ENCODE results near the gene NKIRAS1. TPM values are rescaled to one million over a fixed set of nuclear protein-coding genes. Genes with fewer than 3 reads are reported as not detected.
"Not testable (repeated sequence)": the region's sequence is repeated elsewhere in the genome, so short reads cannot be mapped to it uniquely, and the experiment has no call there.

Gene NKIRAS1
- polyA plus RNA-seq, 1 donor, result 14.7 TPM

GRCh38 chr3:23867838-23868237 is 49.0 kb downstream of the NKIRAS1 start:
- no peak for DNase-seq

DNA sequence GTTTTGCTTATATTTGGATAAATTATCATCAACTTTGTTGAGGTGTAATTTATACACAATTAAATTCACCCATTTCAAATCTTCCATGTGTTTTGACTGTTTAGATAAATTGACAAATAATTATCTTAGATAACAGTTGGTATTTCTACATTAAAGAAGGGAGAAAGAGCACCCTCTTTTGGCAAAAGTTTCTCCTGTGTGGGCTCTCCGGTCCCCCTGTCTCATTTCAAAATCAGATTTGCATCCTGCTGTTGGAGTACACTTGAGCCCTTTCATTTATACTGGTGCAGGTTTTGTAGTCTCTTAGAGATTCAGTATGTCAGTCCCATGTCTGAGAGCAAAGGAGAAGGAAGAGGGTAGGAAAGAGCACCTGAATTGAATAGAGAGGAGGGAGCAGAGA is 49.4 kb downstream of the NKIRAS1 start:
- no peak for DNase-seq

DNA sequence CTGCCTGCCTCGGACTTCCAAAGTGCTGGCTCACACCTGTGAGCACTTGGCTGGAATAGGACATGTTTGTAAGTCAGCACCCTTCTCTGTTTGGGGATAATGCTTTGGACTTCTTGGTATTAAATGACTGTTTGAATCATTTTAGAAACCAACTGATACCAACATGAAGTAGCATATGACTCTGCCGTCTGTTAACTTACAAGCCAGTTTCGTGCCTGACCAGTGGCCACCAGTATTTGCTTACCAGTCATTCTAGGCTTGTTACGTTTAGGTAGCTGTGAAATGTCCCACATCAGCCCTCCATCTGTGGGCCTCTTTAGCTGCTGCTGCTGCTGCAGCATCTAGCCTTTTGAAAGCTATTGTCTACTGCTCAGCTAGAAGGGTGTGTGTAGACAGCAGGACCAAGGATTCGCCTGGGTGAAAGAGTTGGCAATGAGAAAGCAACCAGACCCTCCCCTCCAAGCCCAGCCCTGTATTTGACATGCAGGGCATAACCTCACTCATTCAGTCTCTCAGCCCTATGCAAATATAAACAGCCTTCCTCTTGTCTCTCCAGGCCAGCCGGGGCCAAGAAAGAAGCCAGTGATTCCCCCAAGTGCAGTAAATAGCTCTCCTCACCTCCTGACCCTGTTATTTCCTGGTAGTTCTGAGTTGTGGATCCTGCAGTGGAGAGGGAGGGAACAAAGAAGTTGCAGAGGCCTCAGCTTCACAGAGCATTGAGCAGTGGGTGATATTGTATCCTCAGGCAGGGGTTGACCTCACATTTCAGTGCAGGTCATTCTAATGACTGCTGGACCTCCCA is 51.0 kb downstream of the NKIRAS1 start:
- no peak for DNase-seq

- no peak for DNase-seq
These were observed 51.9 kb downstream of the NKIRAS1 start for GRCh38 chr3:23864931-23865330.

DNA sequence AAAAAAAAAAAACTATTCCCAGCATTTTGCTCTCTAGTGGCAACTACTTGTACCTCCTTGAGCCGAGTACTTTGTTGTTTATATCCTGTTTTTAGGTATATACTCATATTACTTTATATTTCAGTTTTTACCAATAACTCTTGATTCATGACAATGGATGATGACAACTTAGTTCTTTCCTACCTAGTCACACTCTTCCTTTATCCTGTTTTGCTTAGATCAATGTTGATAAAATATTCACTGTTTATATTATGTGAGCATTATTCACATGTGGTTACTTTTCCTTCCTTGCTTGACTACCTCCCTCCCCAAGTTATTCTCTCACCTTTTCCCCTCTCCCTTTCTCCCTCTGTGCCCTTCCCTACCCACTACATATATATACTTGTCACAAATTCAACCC is 53.7 kb downstream of the NKIRAS1 start:
- no peak for DNase-seq

DNA sequence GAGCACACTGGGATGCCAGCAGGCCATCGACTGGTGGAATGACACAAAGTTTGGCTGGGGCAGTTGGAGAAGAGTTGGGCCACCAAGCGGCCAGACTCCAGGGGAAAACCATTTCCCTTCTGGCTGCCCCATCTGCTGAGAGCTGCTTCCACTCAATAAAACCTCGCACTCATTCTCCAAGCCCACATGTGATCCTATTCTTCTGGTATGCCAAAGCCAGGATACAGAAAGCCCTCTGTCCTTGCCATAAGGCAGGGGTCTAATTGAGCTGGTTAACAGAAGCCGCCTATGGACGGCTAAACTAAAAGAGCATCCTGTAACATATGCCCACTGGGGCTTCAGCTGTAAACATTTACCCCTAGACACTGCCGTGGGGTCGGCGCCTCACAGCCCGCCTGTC is 55.1 kb downstream of the NKIRAS1 start:
- no peak for DNase-seq

DNA sequence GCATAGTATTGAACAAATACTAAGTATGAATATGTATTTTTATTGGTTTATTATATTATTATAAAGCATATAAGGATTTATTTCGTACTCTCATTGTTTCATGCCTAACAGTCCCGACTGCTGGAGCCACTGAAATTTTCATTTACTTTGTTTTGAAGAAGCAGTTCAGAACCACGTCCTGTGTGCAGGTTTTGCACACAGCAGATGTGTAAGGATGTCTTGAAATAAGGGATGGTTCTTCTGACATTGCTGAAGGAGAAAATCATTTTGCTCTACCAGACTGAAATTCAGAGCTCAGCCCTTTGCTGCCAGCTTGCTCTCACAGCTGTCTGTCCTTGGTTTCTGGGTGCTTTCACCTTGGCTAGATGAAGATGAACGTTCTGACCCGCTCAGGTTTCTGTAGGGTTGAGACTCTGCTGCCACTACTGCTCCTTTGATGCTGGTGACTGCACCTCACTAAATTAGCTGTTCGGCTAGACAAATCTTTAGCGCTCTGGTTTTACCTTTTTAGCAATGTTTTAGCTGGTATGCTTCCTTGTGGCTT is 56.9 kb downstream of the NKIRAS1 start:
- DNase-seq, result no peak

DNA sequence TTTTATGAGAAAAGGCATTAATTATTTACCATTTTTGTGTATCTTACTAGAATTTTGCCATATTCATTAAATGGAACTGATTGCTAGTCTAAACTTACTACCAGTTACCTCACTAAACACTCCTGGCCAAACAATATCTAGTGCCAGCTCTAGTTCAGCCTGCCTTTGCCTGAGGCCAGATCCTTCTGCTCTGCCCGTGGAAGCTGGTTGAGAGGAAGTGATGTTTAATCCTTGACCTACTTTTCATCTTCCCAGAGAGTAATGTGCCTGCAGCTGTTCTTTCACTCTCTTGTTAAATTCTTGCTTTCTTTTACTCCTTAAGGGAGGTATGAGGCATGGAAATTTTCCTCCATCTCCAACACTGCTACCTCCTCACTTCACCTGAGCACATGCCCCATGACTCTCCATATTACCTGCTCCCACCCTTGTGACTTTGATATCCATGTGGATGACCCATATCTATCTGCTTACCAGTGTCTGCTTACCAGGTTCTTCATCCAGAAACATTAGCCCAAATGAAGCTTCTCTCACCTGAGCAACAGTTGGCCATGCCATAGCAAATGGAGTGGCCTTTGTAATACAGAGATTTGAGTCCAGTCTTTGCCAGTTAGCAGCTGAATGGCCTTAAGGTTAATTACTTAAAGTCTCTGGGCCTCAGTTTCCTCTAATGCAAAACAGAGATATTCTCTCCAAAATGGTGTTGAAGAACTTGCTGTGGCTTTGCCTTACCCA is 57.6 kb downstream of the NKIRAS1 start:
- no peak for DNase-seq

DNA sequence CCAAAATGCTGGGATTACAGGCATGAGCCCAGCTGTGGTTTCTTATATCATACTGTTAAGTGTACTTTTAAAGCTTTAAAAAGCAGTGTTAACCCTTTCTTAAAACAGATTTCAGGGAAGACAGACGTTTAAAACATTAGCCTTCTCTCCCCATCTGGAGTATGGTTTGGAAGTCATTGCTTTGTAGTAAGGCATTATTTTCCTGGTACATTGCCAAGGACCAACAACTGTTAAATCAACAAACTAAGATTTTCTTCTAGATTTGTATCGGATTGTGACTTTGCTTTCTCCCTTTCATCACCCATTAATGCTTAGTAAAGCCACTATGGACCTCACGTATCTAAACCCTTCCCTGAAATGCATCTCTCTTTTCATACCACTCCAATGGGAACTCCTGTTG is 60.5 kb downstream of the NKIRAS1 start:
- DNase-seq, result no peak

DNA sequence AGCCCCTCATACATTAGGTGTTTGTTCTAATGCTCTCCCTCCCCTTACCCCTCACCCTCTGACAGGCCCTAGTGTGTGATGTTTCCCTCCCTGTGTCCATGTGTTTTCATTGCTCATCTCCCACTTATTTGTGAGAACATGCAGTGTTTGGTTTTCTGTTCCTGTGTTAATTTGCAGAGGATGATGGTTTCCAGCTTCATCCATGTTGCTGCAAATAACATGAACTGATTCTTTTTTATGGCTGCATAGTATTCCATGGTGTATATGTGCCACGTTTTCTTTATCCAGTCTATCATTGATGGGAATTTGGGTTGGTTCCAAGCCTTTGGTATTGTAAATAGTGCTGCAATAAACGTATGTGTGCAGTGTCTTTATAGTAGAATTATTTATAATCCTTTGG is 67.3 kb downstream of the NKIRAS1 start:
- not testable (repeated sequence) for DNase-seq

- DNase-seq, result no peak
These were observed 71.2 kb downstream of the NKIRAS1 start for GRCh38 chr3:23845326-23846216.

DNA sequence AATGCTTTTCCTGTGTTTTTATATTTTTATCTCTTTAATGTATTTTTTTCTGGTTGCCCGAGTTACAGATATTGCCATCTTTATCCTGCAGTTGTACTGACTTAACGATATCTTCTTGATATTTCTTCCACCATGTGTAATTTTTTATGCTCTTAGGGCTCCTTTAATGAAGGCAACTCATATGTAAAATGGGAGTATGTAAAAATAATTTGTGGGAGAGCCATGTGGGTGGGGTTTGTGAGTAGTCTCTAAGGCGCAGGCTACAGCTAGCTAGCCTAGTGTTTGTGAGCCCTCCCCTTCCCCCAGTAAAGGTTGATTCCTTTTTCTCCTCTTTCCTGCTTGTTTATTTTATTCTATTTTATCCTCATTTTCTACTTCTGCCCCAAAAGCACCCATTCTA is 72.9 kb downstream of the NKIRAS1 start:
- DNase-seq, result no peak

Other genes with a start within 250 kb of the NKIRAS1 start
- gene UBE2E1, start 111.0 kb downstream of the NKIRAS1 start, polyA plus RNA-seq (ENCODE audit: insufficient read length), result 78.5 TPM
- 2,401 TPM for gene RPL15, start 142 bp upstream of the NKIRAS1 start, polyA plus RNA-seq (ENCODE audit: insufficient read length)
- gene NR1D2, start 28.3 kb upstream of the NKIRAS1 start, polyA plus RNA-seq (ENCODE audit: insufficient read length), result 23.6 TPM